Endothelial cell of umbilical vein (primary cell): Measurements from ENCODE around the gene USP6NL. TPM values are rescaled to one million over a fixed set of nuclear protein-coding genes. Genes with fewer than 3 reads are reported as not detected.

Experiments
- BruUV-seq: library from RNA; stranded (reverse); fragments of 400-500 nt; replicated peaks from 2 replicates; lab custom pipeline; 2021; lab: Mats Ljungman, UMichigan
- CTCF ChIA-PET: fragments of 300-600, 350-600 bp; sonication (Branson Sonifier 250); formaldehyde crosslinking; loops from one replicate; lab custom pipeline; 2021; ENCODE audit warnings: antibody characterized with exemption, inconsistent platforms; lab: Charles Lee
- POLR2A ChIA-PET: fragments of 300-600, 350-600 bp; sonication (Branson Sonifier 250); formaldehyde crosslinking; loops from one replicate; lab custom pipeline; 2021; ENCODE audit warnings: antibody characterized with exemption, inconsistent platforms; lab: Charles Lee
- DNase-seq: peaks from one replicate; pipeline ENCODE4 v3.0.0-alpha.2; 2011; ENCODE audit warnings: low read depth, low spot score
- FAIRE-seq: peaks from 2 replicates; lab custom pipeline; 2011; peaks lifted over from hg19 to GRCh38; lab: Jason Lieb, UNC
- H2AFZ ChIP-seq: 2 replicates; pipeline ENCODE4 v1.6.0; 2012; ENCODE audit warnings: low read depth, low read length, control low read depth, inconsistent platforms
- H3K27ac ChIP-seq: 2 replicates; pipeline ENCODE4 v1.5.1; 2011; ENCODE audit warnings: low read depth, mild to moderate bottlenecking, control low read depth, low read length, moderate library complexity; ENCODE audit not compliant: insufficient read depth
- H3K27me3 ChIP-seq, 2 experiments: 2 replicates each; pipeline versions ENCODE4 v1.6.0 to v1.6.1; 2011; ENCODE audit warnings: low read length in 2 of 2, mixed read lengths in 1 of 2; ENCODE audit not compliant: control insufficient read depth in 2 of 2, insufficient read depth in 2 of 2
- H3K36me3 ChIP-seq, 2 experiments: 2 replicates in 1 of 2; 3 replicates in 1 of 2; pipeline ENCODE4 v1.5.1; 2011; ENCODE audit warnings: low read length in 2 of 2, mild to moderate bottlenecking in 1 of 2, moderate library complexity in 1 of 2; ENCODE audit not compliant: control insufficient read depth in 2 of 2, insufficient read depth in 2 of 2; ENCODE audit errors: extremely low read depth in 1 of 2
- H3K4me1 ChIP-seq: 3 replicates; pipeline ENCODE4 v1.5.1; 2011; ENCODE audit warnings: mild to moderate bottlenecking, low read length; ENCODE audit not compliant: control insufficient read depth, insufficient read depth; ENCODE audit errors: extremely low read depth
- H3K4me2 ChIP-seq: 2 replicates; pipeline ENCODE4 v1.6.1; 2011; ENCODE audit warnings: low read length, control low read depth, mixed read lengths; ENCODE audit not compliant: insufficient read depth
- H3K4me3 ChIP-seq, 3 experiments: fragments of 200-600 bp in 1 of 3; sonication (generic), shearing (Covaris generic) in 1 of 3; replicated peaks in 1 of 3; 2 replicates each; pipeline ENCODE4 v1.5.1; 2011 to 2016; ENCODE audit warnings: control low read depth in 3 of 3, low read length in 3 of 3, mild to moderate bottlenecking in 2 of 3, inconsistent platforms in 1 of 3, low read depth in 1 of 3, moderate library complexity in 1 of 3; ENCODE audit not compliant: insufficient read depth in 1 of 3
- H3K79me2 ChIP-seq: 2 replicates; pipeline ENCODE4 v1.6.0; 2012; ENCODE audit warnings: low read length, inconsistent platforms; ENCODE audit not compliant: control insufficient read depth, insufficient read depth
- H3K9ac ChIP-seq: replicated peaks from 2 replicates; pipeline ENCODE3; 2011; ENCODE audit warnings: low read length, control low read depth; ENCODE audit not compliant: insufficient read depth; ENCODE audit errors: extremely low read depth
- H3K9me1 ChIP-seq: replicated peaks from 3 replicates; pipeline ENCODE4 v1.6.0; 2011; ENCODE audit warnings: mild to moderate bottlenecking, low read length; ENCODE audit not compliant: control insufficient read depth, insufficient read depth; ENCODE audit errors: extremely low read depth
- H3K9me3 ChIP-seq: replicated peaks from 2 replicates; pipeline ENCODE4 v1.5.1; 2012; ENCODE audit warnings: low read length, inconsistent platforms; ENCODE audit not compliant: control insufficient read depth, insufficient read depth
- H4K20me1 ChIP-seq: replicated peaks from 2 replicates; pipeline ENCODE3; 2011; ENCODE audit warnings: mild to moderate bottlenecking, low read length; ENCODE audit not compliant: control insufficient read depth, insufficient read depth; ENCODE audit errors: extremely low read depth
- CTCF ChIP-seq, 2 donors: IDR thresholded peaks; 1 replicate in 1 of 2; 2 replicates in 1 of 2; pipeline ENCODE4 v1.5.1; 2011; ENCODE audit warnings: low read length in 2 of 2, mild to moderate bottlenecking in 2 of 2, moderate library complexity in 2 of 2, control low read depth in 1 of 2, inconsistent platforms in 1 of 2, low read depth in 1 of 2; ENCODE audit not compliant: insufficient read depth in 1 of 2; ENCODE audit errors: extremely low read depth in 1 of 2
- EZH2 ChIP-seq: IDR thresholded peaks from 2 replicates; pipeline ENCODE4 v1.6.1; 2012; ENCODE audit warnings: borderline replicate concordance, low read depth, mild to moderate bottlenecking, moderate library complexity, low read length, inconsistent platforms; ENCODE audit not compliant: severe bottlenecking
- FOS ChIP-seq: IDR thresholded peaks from 2 replicates; pipeline ENCODE4 v1.6.1; 2011; ENCODE audit warnings: mild to moderate bottlenecking, low read length, moderate library complexity, borderline replicate concordance; ENCODE audit not compliant: insufficient read depth
- GATA2 ChIP-seq: IDR thresholded peaks from 2 replicates; pipeline ENCODE4 v1.7.0; 2011; ENCODE audit warnings: low read depth, mild to moderate bottlenecking, moderate library complexity, mixed read lengths, low read length; ENCODE audit not compliant: insufficient read length, insufficient read depth
- JUN ChIP-seq: IDR thresholded peaks from 2 replicates; pipeline ENCODE4 v1.6.1; 2011; ENCODE audit warnings: borderline replicate concordance, low read depth; ENCODE audit not compliant: insufficient read length, insufficient read depth
- MAX ChIP-seq: IDR thresholded peaks from 2 replicates; pipeline ENCODE4 v1.6.1; 2011; ENCODE audit not compliant: insufficient read depth, insufficient read length
- MYC ChIP-seq: IDR thresholded peaks from one replicate; pipeline ENCODE4 v1.6.1; 2011; ENCODE audit warnings: mild to moderate bottlenecking, low read depth, low read length
- POLR2A ChIP-seq: IDR thresholded peaks from 2 replicates; pipeline ENCODE4 v1.6.1; 2012; ENCODE audit warnings: low read depth, mild to moderate bottlenecking, control low read depth, low read length
- POLR2AphosphoS5 ChIP-seq: IDR thresholded peaks from 2 replicates; pipeline ENCODE4 v1.6.1; 2012; ENCODE audit warnings: low read depth, mild to moderate bottlenecking, control low read depth, low read length, moderate library complexity; ENCODE audit not compliant: insufficient read depth
- dilution Hi-C: fragments of 300-500 bp; cut with MboI; formaldehyde crosslinking; loops from one replicate; pipeline ENCODE4 v1.15.0; 2019; ENCODE audit warnings: low sequenced_read_pairs; ENCODE audit not compliant: extremely low pct_ligation_motif_present
- intact Hi-C: fragments of 100-400 bp; cut with micrococcal nuclease; formaldehyde crosslinking; loops from one replicate; pipeline ENCODE4 v1.10.0; 2022
- polyA plus RNA-seq, 4 experiments: library from polyadenylated mRNA; depleted of rRNA in 3 of 4; stranded (reverse) in 3 of 4; unstranded in 1 of 4; fragments of >200 nt; gene quantifications; 2 replicates each; pipeline versions ENCODE4 v1.2.1 to v1.2.3, GENCODE V29; 2011 to 2012; ENCODE audit warnings: missing spikeins in 1 of 4
- total RNA-seq: library from RNA; stranded (reverse); gene quantifications from 2 replicates; pipeline ENCODE4 v1.2.3, GENCODE V29; 2021

USP6NL gene
- total and polyA plus RNA-seq, 2 donors (not counting 3 experiments of a cell fraction or from before 2014, with no cell fraction given): 13.5 to 29.2 TPM

- H3K79me2 ChIP-seq: no peaks in the 10 kb centered on the region
- H3K36me3 ChIP-seq: peaks cover 0 to 7% of the 10 kb centered on the region in 2 experiments
- ChIA-PET POLR2A (no interaction called here), CTCF (interaction anchor here (1.6 to 1.7 kb wide), 2 partner anchors 33 to 530 kb away, joined by 3 read pairs; no protein-coding TSS in a partner anchor)
- no peaks in the 10 kb centered on the region for H4K20me1 ChIP-seq
- no peaks in the 10 kb centered on the region for H3K4me1 ChIP-seq
- DNase-seq (no peak), FAIRE-seq (no peak)
- dilution Hi-C loops (no loop called here), intact Hi-C loops (no loop called here)
- no peak overlapping the region for H2AFZ ChIP-seq
- no peak overlapping the region for H3K9ac ChIP-seq
- H3K9me1 ChIP-seq: no peaks in the 10 kb centered on the region
- H3K4me2 ChIP-seq: no peak overlapping the region
- no TSS peak for BruUV-seq
- H3K27ac ChIP-seq: no peak overlapping the region
- no peaks in the 10 kb centered on the region for H3K27me3 ChIP-seq
- H3K9me3 ChIP-seq: no peaks in the 10 kb centered on the region
- no peak overlapping the region for H3K4me3 ChIP-seq
- TF ChIP-seq GATA2: no peak
- no peak for TF ChIP-seq POLR2A
- no peak for TF ChIP-seq POLR2AphosphoS5
- TF ChIP-seq EZH2: no peak
- TF ChIP-seq MAX: no peak
- TF ChIP-seq MYC: no peak
- TF ChIP-seq CTCF (IDR thresholded peaks at IDR 0.05; ENCODE audit: extremely low read depth in 1 of 2, insufficient read depth in 1 of 2, low read depth in 1 of 2, low read length in 2 of 2): no peak
- no peak for TF ChIP-seq JUN
- TF ChIP-seq FOS: no peak
Measured at GRCh38 chr10:11457336-11457735, 154.1 kb downstream of the USP6NL start.
